ENCODE measurements around the gene RORB.
A peak's percentile ranks its signal among the peaks of the same experiment; 100 is the strongest.

The RORB gene

GRCh38 chr9:74496819-74497747 lies at the start of gene RORB:
TSS of gene RORB (plus strand) at chr9:74497335. CDS start at chr9:74497977, 642 bp downstream.
- DNase-seq: peak; percentile 46 to 52

DNA sequence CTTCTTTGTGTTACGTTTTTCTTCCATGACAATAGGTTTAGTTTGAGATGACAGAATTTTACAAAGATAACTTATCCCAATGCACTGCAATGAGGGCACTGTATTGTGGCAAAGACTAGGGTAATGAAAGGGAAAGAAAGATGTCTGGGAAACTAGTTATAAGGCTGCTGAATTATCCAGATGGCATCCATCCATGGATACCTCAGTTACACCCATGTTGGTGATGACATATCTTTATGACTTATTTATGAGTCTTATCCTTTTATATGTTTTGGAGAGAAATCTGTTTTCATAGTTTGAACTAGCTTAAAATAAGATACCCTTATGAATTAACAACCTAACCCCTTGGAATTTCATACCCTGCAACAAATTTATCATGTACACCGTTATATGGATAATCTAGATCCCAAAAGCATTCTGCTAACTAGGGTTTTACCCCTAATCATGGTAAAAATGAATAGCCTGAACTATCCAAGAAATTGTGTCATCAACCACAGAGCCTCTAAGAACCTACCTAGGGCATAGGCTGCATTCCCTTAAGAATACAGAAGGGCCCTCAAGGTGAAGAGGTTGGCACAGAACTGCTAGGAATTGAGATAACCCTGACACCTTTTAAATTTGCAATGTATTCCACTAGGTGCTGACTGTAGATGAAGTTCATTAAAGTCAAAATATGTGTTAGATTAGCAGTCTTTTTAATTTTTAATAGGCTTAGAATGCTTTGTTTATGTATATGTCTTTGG lies 49.5 kb upstream of the RORB start:
- no peak for DNase-seq

GRCh38 chr9:74449060-74449459 lies 48.1 kb upstream of the RORB start:
- DNase-seq: no peak

DNA sequence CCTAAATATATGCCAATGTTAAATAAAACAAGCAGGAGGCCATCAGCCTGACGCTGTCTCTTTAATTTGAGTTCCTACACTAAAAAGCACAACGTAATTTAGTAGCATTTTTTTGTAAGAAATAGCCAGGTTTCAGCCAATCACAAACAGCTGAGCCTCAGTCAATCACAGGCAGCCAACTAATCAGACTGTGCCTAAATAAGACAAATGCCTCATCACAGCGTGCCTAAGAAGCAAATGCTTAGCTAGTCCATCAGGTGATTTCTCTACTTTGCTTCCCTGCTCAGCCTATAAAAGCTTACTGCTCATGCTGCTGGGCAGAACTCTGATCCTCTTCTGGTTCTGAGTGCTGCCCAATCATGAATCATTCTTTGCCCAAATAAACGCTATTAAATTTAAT lies 38.3 kb upstream of the RORB start:
- no peak for DNase-seq

- DNase-seq: no peak
Observed at GRCh38 chr9:74463825-74464224, 33.3 kb upstream of the RORB start.

- no peak for DNase-seq
Observed at GRCh38 chr9:74478606-74479005, 18.5 kb upstream of the RORB start.

DNA sequence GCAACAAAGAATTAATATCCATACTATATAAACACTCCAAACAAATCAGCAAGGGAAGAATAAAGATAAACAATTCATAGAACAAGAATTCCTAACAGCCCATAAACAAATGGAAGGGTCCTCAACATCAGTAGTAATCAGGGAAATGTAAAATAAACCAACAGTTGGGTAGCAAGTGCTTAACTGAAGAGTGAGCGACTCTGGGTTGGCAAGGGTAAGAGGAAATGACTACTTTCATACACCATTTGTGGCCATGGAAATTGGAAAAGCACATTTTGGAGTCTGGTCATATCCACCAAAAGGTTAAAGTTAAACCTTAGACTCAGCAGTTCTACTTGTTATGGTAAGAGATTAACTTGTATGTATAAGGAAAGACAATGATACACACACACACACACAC lies 17.4 kb upstream of the RORB start:
- DNase-seq: no peak

DNA sequence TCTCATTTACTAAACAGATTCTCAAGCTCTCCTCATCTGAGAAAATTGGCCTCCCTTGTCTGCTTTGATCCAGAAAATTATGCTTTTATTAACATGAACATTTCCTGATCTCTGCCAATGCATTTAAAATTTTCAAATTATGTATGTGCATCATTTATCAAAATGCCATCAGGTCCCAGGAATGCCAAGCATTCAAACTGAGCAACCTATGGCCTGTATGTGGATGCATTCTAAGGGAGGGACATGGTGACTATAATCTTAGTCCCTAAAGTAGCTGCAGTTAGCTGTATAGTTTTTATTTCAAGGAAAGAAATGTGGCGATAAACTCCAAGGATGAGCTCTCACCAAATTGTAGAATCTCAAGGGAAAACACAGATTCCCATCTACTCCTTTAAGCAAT lies 9.7 kb upstream of the RORB start:
- DNase-seq: no peak

- no peak for DNase-seq
Observed at GRCh38 chr9:74493512-74493911, 3.6 kb upstream of the RORB start.

GRCh38 chr9:74494490-74494889 lies 2.6 kb upstream of the RORB start:
- DNase-seq: no peak

DNA sequence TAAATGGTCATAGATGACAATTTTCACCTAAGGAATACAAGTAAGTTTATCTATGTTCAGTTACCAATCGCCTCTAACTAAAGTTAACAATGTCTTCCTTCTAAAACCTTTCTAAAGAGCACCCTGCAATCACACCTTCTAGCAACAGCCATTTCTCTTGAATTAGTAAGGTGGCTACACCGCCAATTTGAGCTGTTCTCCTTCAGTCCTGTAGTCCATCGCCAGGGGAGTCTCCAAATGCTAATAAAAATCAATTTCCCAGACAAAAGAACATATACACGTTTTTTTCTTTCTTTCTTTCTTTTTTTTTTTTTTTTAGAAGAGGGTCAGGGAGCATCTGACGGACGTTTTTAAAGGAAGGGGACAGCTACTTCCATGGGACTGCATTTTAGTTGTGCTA lies 729 bp upstream of the RORB start:
- DNase-seq: no peak

DNA sequence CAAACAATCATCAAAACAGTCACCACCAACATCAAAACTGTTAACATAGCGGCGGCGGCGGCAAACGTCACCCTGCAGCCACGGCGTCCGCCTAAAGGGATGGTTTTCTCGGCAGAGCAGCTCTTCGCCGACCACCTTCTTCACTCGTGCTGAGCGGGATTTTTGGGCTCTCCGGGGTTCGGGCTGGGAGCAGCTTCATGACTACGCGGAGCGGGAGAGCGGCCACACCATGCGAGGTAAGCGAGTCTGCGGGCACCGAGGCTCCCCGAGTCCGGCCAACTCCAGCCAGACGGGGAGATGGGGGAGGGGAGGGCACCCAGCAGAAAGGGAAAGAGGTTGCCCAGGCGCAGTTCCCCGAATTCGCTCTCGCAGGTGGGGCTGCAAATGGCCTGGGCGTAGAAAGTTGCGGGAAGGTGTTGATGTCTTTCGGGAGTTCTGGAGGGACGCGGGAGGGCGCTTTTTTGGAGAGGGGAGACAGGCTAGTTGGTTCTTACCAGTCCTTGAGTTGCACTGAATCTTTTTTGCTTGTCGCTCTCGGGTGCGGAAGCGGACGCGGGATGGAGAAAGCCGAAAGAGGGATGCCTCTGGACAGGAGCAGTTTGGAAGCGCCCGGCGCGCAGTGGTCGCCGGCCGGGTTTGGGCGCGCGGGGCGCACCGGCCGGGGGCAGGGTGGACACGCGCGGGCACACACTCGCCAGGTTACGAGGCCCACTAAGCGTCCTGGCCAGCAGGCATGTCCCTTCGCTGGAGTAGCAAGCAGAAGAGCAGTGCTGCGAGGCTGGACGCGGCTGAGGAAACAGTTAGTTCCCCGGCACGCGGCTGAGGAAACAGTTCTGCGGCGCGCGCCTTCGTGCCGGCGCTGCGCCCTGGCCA lies 849 bp downstream of the RORB start:
- peak; percentile 29 to 35 for DNase-seq

- peak; percentile 25 to 31 for DNase-seq
Observed at GRCh38 chr9:74498621-74499095, 1.5 kb downstream of the RORB start.

DNA sequence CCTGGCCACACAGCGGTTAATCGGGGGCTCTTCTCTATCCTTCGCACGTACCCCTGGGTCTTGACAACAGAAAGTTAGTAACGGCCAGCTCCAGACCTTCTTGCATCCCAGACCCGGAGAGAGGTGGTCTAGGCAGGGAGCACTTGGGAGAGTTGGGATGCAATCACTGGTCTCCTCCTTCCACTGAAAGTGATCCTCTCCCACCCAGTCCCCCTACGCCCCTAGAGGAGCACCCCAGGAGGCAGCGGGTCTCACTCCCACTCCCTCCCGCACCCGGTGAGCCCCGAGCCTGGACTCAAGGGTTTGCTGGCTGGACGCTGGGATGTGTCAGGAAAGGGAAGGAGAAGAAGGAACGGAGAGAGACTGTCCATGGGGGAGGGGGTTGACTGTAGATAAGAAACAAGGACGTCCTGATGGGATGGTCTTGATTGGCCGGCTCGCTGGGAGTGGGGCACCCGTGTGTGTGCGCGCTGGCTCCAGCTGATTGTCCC lies 2.0 kb downstream of the RORB start:
- peak in 1 of 2 experiments; percentile 16 for DNase-seq

DNA sequence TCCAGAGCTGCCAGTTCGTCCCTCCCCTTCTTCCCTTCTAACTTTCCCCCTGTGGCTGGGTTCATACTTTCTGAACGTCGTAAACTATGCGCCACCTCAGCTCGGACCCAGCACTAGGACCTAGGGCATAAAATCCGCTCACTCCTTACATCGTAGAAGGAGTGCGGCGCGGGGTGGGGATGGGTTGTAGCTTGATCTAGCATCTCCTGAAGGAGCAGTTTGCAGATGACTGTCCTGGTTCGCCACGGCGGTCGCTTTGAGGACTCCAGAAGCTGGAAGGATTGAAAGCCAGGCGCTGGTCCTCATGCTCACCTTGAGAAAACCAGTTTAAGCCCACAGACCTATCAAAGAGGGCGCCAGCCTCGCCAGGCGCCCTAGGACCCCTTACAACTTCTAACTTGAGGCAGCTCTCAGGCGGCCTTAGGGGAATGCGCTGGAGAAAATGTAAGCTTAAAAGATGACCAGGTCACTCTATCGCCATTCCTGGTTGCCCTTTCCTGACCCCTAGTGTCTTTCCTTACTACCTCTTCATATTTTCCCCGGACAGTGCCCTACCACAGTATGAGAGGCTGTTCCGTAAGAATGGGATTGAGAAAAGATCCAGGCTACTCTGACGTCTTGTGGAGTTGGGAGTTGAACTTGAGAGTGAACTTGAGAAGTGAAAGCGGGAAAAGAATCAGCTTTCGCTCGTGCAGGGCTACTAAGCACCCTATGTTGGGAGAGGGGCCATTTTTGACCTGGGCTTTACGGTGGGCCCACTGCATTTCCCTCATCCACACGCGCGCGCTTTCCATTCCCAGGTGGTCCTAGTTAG lies 2.8 kb downstream of the RORB start:
- peak; percentile 15 to 20 for DNase-seq

- DNase-seq: no peak
Observed at GRCh38 chr9:74500584-74500924, 3.4 kb downstream of the RORB start.

- no peak for DNase-seq
Observed at GRCh38 chr9:74501570-74501969, 4.4 kb downstream of the RORB start.

DNA sequence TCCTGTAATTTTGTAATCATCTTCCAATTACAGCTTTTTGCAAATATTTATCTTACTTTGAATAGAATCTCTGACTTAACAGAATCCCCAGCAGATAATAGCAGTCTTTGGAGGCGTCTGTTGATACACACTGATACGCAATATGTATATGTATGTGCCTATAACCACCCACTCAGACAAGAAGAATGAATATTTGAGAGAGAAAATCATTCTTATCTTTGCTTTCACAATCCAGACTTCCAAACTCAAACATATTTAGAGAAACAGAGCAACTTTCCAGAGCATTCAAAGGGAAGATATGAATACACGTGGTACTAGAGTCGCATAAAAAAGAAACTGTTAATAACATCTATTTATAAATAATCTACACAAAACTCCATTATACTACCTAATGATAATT lies 6.1 kb downstream of the RORB start:
- DNase-seq: no peak

DNA sequence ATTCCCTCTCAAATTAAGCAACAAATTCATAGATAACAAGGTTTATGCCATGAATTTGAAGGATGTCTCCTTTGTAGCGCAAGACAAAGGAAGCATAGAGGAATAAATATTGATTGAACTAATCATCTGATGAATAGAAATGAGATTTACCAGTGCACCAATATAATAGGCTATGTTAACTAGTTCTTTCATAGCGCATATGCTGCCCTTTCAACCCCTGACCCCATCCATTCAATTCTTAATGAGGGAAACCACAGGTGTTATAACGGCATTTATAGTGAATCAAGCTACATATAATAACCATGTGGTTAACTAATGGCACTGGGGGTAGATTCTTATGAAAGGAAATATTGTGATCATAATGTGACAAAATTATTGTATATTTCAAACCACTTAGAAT lies 6.5 kb downstream of the RORB start:
- DNase-seq: no peak

GRCh38 chr9:74511333-74511732 lies 14.2 kb downstream of the RORB start:
- DNase-seq: no peak

GRCh38 chr9:74512416-74512815 lies 15.3 kb downstream of the RORB start:
- no peak for DNase-seq

DNA sequence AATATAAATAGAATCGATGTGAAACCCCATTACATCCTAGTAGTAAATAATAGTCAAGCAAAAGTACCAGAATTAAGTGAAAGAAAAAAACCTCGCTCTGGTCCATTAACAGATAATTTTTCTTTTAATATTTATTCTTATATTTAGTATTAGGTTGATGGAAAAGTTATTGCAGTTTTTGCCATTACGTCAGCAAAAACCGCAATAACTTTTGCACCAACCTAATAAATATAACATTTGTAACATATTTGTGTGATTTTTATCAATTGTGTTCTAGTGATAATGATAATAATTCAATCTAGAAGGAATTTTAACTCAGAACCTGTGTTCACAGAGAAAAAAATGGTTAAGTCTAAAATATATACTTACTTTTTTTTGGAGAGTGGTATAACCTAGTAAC lies 16.1 kb downstream of the RORB start:
- no peak for DNase-seq

All from activated T-cell treated with anti-CD3 and anti-CD28 coated beads, Interleukin-2, amount 50 U/mL, for 48 hours (primary cell).